GM12865 (cell line): ENCODE measurements around the gene TMEFF2.

Experiments
- DNase-seq: peaks from one replicate; pipeline ENCODE4 v3.0.0; 2010; ENCODE audit warnings: low read depth
- H3K4me3 ChIP-seq: 2 replicates; pipeline ENCODE4 v1.5.1; 2011; ENCODE audit warnings: mild to moderate bottlenecking, low read depth, low read length, control low read depth
- TF ChIP-seq, protein P1 (sequence below): IDR thresholded peaks from 2 replicates; pipeline ENCODE4 v1.5.1; 2011; ENCODE audit warnings: low read length, control low read depth, low read depth, inconsistent platforms; ENCODE audit not compliant: insufficient read depth; ENCODE audit errors: missing control alignments

TMEFF2 gene

DNA sequence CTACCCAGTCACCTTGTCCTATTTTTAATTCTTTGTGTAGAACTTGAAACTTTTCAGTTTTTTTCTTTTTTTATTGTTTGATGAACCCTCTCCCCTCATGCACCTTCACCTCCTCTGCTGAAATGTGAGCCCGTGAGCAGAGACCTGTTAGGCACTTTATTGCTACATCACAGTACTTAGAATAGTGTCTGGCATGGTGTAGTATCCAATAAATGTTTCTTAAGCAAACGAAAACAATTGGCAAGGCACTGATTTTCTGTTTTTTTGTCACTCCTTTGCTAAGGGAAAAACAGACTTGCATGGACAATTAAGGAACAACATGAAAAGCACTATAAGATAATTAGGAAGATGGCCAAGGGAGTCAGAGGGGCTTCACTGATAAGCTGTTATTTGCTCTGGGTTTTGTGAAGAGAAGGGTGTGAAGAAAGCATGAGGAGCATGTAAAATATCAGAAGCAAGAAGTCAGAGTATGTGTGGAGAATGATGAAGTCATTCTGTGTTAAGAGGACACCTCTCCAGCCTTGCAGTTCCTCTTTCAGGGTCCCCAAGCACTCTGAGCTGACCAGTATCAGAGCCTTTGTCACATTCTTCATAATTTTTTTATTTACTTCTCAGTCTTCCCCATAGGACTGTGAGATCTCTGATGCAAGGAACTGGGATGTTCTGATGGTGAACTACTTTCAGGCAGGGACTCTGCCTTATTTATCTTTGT is 248.1 kb downstream of the TMEFF2 start:
- no peak for DNase-seq
- TF ChIP-seq, protein P1, sequence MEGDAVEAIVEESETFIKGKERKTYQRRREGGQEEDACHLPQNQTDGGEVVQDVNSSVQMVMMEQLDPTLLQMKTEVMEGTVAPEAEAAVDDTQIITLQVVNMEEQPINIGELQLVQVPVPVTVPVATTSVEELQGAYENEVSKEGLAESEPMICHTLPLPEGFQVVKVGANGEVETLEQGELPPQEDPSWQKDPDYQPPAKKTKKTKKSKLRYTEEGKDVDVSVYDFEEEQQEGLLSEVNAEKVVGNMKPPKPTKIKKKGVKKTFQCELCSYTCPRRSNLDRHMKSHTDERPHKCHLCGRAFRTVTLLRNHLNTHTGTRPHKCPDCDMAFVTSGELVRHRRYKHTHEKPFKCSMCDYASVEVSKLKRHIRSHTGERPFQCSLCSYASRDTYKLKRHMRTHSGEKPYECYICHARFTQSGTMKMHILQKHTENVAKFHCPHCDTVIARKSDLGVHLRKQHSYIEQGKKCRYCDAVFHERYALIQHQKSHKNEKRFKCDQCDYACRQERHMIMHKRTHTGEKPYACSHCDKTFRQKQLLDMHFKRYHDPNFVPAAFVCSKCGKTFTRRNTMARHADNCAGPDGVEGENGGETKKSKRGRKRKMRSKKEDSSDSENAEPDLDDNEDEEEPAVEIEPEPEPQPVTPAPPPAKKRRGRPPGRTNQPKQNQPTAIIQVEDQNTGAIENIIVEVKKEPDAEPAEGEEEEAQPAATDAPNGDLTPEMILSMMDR = no peak
- H3K4me3 ChIP-seq = no peak overlapping the region

DNA sequence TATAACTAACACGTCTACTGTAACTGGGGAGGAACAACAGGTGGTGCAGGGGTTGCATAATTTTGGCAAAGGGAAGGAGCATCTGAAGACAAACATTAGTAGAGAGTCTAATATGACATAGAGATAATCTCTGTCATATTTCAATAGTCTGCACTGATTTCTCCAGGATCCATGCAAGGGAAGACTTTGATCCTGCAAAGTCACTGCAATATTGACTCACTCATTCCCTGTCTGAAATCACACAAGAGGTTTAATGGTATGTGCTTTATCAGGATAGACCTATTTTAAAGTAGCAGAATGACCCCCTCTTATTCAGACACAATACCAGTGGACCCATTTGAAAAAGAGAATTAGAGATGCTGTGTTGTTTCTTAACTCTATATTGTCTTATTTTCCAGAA is 249.1 kb downstream of the TMEFF2 start:
- no peak overlapping the region for H3K4me3 ChIP-seq
- DNase-seq = no peak
- TF ChIP-seq, protein P1 = no peak

DNA sequence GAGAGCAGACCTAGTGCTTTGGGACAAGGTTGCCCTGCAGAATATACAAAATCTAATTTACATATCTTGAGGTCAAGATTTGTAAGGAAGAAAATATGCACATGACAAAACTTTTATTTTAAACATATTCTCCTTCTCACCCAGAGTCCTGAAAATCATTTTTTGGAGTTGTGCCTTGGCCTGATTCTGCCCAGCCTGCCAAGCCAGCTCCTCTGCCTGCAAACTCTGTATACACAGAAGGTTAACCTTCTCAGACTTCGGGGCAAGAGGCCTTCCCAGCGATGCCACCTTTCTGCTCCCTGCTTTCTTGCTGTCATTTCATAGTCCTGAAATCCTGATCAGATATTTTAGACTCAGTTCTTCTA is 252.0 kb downstream of the TMEFF2 start:
- DNase-seq = no peak
- TF ChIP-seq, protein P1 = no peak
- H3K4me3 ChIP-seq = no peak overlapping the region

DNA sequence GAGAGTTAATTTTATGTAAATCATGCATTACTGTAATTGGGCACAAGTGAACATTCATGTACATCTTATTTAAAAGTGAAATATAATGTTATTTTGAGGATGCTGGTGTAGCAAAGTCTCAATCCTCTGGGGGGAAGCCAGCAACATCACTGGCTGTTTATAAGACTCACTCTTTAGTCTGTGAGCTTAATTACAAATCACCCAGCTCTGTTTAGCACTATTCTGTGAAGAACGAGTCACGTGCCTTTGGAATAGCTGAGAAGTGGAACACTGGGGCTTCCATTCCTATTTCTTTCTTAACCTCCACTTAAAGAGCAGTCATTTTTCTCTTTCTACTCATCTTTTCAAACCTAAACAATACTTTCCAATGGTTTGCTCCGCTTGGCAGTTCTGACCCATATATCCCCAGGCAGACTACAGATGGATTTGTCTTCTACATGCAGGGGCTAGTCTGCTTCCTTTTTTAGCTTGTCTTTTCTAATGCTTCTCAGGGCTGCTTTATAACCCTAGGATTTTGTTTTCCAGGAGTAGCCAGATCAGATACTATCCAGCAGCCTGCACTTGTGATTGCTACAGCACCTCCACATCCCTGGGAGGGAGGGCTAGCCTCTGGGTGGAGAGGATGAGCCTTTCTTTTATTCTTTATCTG is 252.5 kb downstream of the TMEFF2 start:
- no peak for DNase-seq
- TF ChIP-seq, protein P1 = no peak
- no peak overlapping the region for H3K4me3 ChIP-seq

DNA sequence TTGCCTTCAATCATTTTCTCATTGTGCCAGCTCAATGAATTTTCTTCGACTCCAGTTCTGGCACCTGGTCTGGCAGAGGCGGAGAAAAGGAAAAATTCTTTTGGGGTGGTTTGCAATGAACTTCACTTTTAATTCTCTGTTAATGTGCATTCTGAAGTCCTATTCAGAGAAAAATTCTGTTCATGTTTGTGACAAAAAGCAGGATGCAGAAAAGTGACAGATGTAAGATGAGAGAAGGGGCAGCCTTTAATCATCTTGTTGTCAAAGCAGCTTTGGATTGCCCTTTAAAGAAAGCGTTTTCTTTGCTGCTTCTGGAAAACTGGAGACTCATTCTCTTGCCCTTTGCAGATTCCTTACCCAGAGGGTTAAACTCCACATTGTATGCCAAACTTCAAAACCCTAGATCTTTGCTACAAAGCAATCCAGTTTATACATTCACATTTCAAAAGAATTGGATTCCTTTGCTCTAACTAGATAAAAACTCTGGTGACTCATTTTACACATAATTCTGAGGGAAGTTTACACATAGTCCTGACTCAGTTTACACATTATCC is 253.3 kb downstream of the TMEFF2 start:
- TF ChIP-seq, protein P1 = no peak
- no peak for DNase-seq

DNA sequence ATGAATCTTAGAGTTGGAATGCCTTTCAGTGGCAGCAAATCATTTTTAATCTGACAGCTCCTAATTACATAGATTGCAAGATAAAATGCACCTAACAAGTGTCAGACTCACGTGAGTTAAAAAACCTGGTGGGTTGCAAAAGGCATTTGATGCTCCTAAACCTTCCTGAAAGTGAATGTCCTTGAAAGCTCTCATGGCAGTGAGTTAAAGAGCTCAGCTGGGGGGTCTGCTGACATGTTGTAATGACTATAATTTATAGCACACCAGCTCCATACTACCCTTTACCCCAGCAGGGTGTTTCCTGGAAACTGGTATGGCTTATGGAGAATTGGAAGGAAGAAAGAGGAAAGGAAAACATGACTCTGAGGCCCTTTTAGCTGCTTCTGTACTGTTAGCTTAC is 256.0 kb downstream of the TMEFF2 start:
- TF ChIP-seq, protein P1 = no peak
- H3K4me3 ChIP-seq = no peak overlapping the region
- DNase-seq = no peak

More for the DNA sequence above, 253.3 kb downstream of the TMEFF2 start:
- no peak overlapping the region for H3K4me3 ChIP-seq
